Bronchial epithelial cell (primary cell): ENCODE measurements around the gene DEDD2. TPM values are rescaled to one million over a fixed set of nuclear protein-coding genes. Genes with fewer than 3 reads are reported as not detected.

Source experiments
- DNase-seq: peaks from one replicate; pipeline ENCODE4 v3.0.0-alpha.2; 2010; ENCODE audit warnings: low read depth
- FAIRE-seq: peaks from 2 replicates; lab custom pipeline; 2011; peaks lifted over from hg19 to GRCh38; lab: Jason Lieb, UNC
- H3K27me3 ChIP-seq: 2 replicates; pipeline ENCODE4 v1.5.1; 2011; ENCODE audit warnings: low read length; ENCODE audit not compliant: control insufficient read depth, insufficient read depth
- H3K36me3 ChIP-seq: 2 replicates; pipeline ENCODE4 v1.5.1; 2011; ENCODE audit warnings: low read length; ENCODE audit not compliant: control insufficient read depth, insufficient read depth
- H3K4me3 ChIP-seq: 2 replicates; pipeline ENCODE4 v1.5.1; 2011; ENCODE audit warnings: mild to moderate bottlenecking, low read depth, low read length, control low read depth
- total RNA-seq: library from RNA; depleted of rRNA; stranded (reverse); fragments of >200 nt; gene quantifications from 2 replicates; pipeline ENCODE4 v1.2.1, GENCODE V29; 2014
- TF ChIP-seq, protein P1 (sequence below): IDR thresholded peaks from 2 replicates; pipeline ENCODE4 v1.5.1; 2011; ENCODE audit warnings: mild to moderate bottlenecking, moderate library complexity, low read length, control low read depth, inconsistent platforms; ENCODE audit not compliant: insufficient read depth, severe bottlenecking

DEDD2 gene
- total RNA-seq, 1 donor from 2014 or later: 28.7 TPM

DNA sequence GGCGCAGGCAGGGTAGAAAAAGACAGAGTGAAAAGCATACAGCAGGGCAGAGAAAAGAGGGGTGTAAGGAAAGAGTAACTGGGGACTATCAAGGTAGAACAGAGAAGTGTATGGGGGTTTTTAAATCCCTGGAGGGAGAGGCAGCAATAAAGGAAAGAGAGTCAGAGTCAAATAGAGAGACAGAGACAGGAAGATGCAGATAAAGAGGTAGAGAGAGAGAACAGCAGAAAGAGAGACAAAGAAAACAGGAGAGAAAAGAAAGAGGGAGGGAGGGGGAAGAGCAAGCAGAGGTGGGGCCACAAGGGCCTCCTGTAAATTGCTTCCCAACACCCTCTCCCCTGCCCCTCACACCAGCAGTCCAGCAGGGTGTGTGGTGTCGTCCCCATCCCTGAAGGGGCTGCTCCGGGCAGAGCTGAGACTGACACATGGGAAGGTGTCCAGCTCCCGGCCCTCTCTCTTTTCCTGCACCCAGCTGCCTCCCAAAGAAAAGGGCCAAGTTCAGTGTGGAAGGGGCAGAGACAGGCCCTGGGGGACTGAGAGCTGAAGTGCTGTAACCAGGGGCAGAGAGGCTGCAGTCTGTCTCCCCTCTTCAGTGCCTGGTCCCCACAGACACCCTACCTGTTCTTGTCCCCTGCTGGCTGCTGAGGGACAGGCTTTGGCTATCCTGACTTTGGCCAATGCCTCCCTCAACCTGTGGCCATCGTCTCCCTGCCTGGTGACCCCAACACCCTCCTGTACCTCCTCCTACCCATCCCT, 67.9 kb downstream of the DEDD2 start:
- TF ChIP-seq, protein P1, sequence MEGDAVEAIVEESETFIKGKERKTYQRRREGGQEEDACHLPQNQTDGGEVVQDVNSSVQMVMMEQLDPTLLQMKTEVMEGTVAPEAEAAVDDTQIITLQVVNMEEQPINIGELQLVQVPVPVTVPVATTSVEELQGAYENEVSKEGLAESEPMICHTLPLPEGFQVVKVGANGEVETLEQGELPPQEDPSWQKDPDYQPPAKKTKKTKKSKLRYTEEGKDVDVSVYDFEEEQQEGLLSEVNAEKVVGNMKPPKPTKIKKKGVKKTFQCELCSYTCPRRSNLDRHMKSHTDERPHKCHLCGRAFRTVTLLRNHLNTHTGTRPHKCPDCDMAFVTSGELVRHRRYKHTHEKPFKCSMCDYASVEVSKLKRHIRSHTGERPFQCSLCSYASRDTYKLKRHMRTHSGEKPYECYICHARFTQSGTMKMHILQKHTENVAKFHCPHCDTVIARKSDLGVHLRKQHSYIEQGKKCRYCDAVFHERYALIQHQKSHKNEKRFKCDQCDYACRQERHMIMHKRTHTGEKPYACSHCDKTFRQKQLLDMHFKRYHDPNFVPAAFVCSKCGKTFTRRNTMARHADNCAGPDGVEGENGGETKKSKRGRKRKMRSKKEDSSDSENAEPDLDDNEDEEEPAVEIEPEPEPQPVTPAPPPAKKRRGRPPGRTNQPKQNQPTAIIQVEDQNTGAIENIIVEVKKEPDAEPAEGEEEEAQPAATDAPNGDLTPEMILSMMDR: no peak
- FAIRE-seq: no peak
- no peaks in the 10 kb centered on the region for H3K36me3 ChIP-seq

More for the DNA sequence above, 67.9 kb downstream of the DEDD2 start:
- Histone ChIP-seq H3K4me3 (no peak overlapping the region), H3K27me3 (peaks cover 24% of the 10 kb centered on the region)
- DNase-seq: no peak

Other genes starting within 250 kb of the DEDD2 start
- 0.13 TPM in 1 of 2 replicates, not detected in the other for gene ATP1A3, start 223.4 kb downstream of the DEDD2 start, total RNA-seq
- under 0.01 TPM in 2 replicates for gene GRIK5, start 147.5 kb downstream of the DEDD2 start, total RNA-seq
- 7.1 and 7.4 TPM in 2 replicates for gene ZNF574, start 141.5 kb downstream of the DEDD2 start, total RNA-seq
- 0.26 and 0.53 TPM in 2 replicates for gene POU2F2, start 85.2 kb downstream of the DEDD2 start, total RNA-seq
- 7.8 and 11.1 TPM in 2 replicates for gene ZNF526, start 2.6 kb upstream of the DEDD2 start, total RNA-seq
- 11.6 and 12.4 TPM in 2 replicates for gene GSK3A, start 24.9 kb upstream of the DEDD2 start, total RNA-seq
- 10.8 and 11.6 TPM in 2 replicates for gene ERF, start 37.5 kb upstream of the DEDD2 start, total RNA-seq
- 7.1 and 9.3 TPM in 2 replicates for gene CIC, start 51.6 kb upstream of the DEDD2 start, total RNA-seq
- gene PRR19, start 84.5 kb upstream of the DEDD2 start, total RNA-seq: not detected in 2 replicates
- 29.4 and 36.9 TPM in 2 replicates for gene PAFAH1B3, start 84.9 kb upstream of the DEDD2 start, total RNA-seq
- 0.26 TPM in 1 of 2 replicates, not detected in the other for gene TMEM145, start 95.6 kb upstream of the DEDD2 start, total RNA-seq
- gene MEGF8, start 108.0 kb upstream of the DEDD2 start, total RNA-seq: 7.1 and 14.0 TPM in 2 replicates
- gene CNFN, start 172.6 kb upstream of the DEDD2 start, total RNA-seq: 1.7 TPM in 1 of 2 replicates, not detected in the other
- 7.6 and 8.6 TPM in 2 replicates for gene LIPE, start 209.7 kb upstream of the DEDD2 start, total RNA-seq
- 1.1 and 5.8 TPM in 2 replicates for gene CXCL17, start 225.3 kb upstream of the DEDD2 start, total RNA-seq